ENCODE data around the gene ANGEL2.

DNA sequence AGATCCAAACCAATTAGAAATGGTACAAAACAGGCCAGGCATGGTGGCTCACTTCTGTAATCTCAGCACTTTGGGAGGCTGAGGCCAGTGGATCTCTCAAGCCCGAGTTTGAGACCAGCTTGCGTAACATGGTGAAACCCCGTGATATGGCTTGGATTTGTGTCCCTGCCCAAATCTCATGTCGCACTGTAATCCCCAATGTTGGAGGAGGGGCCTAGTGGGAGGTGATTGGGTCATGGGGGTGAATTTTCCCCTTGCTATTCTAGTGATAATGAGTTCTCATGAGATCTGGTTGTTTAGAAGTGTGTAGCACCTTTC lies 72.3 kb downstream of the ANGEL2 start:
- TF ChIP-seq CEBPB (IDR thresholded peaks at IDR 0.05; ENCODE audit: low read depth, low read length) (peak; percentile 47; the same call in 1 of the 2 replicates), POLR2A (IDR thresholded peaks at IDR 0.05; ENCODE audit: low read depth, low read length) (no peak), BHLHE40 (IDR thresholded peaks at IDR 0.05; ENCODE audit: low read depth, low read length) (no peak), RFX5 (IDR thresholded peaks at IDR 0.05; ENCODE audit: low read depth, low read length) (no peak), SMC3 (IDR thresholded peaks at IDR 0.05; ENCODE audit: low read depth, low read length) (no peak)
- TF ChIP-seq, protein P1, sequence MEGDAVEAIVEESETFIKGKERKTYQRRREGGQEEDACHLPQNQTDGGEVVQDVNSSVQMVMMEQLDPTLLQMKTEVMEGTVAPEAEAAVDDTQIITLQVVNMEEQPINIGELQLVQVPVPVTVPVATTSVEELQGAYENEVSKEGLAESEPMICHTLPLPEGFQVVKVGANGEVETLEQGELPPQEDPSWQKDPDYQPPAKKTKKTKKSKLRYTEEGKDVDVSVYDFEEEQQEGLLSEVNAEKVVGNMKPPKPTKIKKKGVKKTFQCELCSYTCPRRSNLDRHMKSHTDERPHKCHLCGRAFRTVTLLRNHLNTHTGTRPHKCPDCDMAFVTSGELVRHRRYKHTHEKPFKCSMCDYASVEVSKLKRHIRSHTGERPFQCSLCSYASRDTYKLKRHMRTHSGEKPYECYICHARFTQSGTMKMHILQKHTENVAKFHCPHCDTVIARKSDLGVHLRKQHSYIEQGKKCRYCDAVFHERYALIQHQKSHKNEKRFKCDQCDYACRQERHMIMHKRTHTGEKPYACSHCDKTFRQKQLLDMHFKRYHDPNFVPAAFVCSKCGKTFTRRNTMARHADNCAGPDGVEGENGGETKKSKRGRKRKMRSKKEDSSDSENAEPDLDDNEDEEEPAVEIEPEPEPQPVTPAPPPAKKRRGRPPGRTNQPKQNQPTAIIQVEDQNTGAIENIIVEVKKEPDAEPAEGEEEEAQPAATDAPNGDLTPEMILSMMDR (conservative IDR thresholded peaks at IDR 0.05; ENCODE audit: low read depth, low read length): no peak
- TF ChIP-seq, protein P2, sequence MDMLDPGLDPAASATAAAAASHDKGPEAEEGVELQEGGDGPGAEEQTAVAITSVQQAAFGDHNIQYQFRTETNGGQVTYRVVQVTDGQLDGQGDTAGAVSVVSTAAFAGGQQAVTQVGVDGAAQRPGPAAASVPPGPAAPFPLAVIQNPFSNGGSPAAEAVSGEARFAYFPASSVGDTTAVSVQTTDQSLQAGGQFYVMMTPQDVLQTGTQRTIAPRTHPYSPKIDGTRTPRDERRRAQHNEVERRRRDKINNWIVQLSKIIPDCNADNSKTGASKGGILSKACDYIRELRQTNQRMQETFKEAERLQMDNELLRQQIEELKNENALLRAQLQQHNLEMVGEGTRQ (IDR thresholded peaks at IDR 0.05; ENCODE audit: low read depth, low read length): no peak
